ENCODE measurements around the gene IQSEC1.

IQSEC1 gene

DNA sequence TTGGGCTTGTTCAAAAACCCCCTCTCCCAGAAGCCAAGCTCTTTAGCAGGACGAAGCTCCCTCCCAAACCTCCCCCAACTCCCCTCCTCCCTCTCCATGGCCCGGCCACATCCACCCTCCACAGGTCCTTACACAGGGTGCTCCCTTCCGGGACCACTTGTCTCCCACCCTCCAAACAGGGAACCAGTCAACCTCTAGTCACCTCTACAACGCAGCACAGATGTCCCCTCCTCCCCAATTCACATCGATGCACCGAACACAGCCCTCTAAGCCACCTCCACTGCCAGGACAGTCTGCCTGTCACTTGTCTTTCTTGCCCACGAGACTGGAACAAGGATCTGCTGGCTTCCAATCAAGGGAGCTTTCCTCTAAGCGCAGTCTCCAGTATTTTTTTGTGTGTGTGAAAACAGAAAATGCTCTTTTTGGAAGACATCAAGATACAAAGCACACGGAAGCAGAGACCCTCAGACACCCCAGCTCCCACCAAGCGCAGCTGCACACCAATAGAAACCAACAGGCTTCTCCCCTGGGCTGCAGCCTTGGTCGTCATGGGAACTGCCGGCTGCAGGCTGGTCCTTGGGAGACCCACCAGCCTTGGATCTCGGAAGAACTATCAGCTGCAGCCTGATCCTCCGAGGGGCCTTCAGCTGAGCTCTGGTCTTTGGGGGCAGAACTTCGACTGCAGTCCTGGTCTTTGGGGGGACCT, 26.5 kb downstream of the IQSEC1 start:
- Histone ChIP-seq H3K9me3 (ENCODE audit: control insufficient read depth, insufficient read depth, low read length) (no peaks in the 10 kb centered on the region), H3K4me3 (ENCODE audit: low read length) (no peak overlapping the region), H3K27me3 (ENCODE audit: control insufficient read depth, insufficient read depth, low read length) (no peaks in the 10 kb centered on the region), H3K27ac (ENCODE audit: low read length) (no peak overlapping the region), H3K4me1 (ENCODE audit: control insufficient read depth, insufficient read depth, low read length) (peaks cover 4% of the 10 kb centered on the region; the same call in 1 of the 2 replicates), H3K36me3 (ENCODE audit: control insufficient read depth, insufficient read depth, low read length) (no peaks in the 10 kb centered on the region)
- no CpG with 5 or more reads among the region's 15 CpGs for WGBS (ENCODE audit: insufficient coverage, insufficient read length)
- no peak for DNase-seq (ENCODE audit: low read depth, low spot score)

DNA sequence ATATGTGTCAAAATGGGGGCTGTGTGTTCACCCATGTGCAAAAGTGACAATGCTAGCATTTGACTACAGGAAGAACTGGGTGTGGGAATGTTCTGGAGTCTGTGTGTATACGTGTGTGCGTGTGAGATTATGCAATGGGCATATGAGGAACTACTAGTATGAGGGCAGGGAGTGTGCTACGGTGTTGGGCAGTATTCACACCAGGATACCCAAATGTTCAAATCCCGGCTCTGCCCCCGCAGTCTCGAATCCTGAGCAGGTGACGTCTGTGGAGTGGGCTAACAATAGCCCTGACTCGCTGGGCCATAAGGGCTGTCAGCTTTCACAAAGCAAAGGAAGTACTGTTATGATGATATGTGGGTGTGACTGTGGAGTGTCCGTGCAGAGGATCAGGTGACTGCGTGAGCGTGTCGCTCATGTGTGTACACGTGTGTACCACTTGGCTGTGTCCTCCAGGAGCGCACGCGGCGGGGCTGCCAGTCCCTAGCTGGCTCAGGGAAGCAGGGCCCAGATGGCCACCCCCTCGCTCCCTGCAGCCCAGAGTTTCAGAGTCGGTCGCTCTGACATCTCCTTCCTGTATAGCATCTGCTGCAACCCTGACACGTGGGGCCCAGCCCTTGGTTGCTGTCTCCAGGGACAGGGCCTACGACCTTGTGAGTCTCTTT, 27.2 kb downstream of the IQSEC1 start:
- Histone ChIP-seq H3K36me3 (ENCODE audit: control insufficient read depth, insufficient read depth, low read length) (no peaks in the 10 kb centered on the region), H3K27ac (ENCODE audit: low read length) (no peak overlapping the region), H3K4me1 (ENCODE audit: control insufficient read depth, insufficient read depth, low read length) (peaks cover 2% of the 10 kb centered on the region; the same call in 1 of the 2 replicates), H3K4me3 (ENCODE audit: low read length) (no peak overlapping the region), H3K9me3 (ENCODE audit: control insufficient read depth, insufficient read depth, low read length) (no peaks in the 10 kb centered on the region), H3K27me3 (ENCODE audit: control insufficient read depth, insufficient read depth, low read length) (no peaks in the 10 kb centered on the region)
- no peak for DNase-seq (ENCODE audit: low read depth, low spot score)
- no CpG with 5 or more reads among the region's 22 CpGs for WGBS (ENCODE audit: insufficient coverage, insufficient read length)

DNA sequence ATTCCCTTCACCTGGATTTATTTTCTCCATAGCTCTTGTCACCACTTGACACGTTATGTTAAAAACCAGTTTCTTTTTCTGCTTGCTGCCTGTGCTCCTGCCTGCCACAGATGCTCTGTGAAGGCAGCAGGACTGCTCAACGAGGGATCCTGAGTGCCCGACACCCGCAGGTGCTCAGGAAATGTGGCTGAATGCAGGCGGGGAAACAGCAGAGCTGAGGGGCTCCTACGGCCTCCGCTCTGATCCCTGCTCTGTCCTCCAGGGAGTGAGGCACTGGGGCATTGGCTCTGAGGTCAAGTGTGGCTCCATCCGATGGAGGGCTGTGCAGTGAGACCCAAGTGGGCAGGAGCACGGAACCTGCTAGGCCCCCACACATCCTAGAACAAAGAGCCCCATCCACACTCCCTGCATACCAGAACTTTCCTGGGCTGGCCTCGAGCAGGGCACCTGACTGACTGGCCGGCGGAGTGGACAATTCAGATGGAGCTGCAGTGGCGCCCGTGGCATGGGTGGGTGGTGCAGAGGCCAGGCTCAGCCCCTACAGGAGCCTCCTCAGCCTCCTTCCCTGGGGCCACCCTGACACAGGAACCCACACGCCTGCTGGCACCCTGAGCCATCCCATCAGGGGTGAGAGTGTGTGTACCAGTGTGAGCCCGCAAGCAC, 27.9 kb downstream of the IQSEC1 start:
- whole genome bisulfite sequencing (ENCODE audit: insufficient coverage, insufficient read length): no CpG with 5 or more reads among the region's 16 CpGs
- no peak overlapping the region for H3K4me3 ChIP-seq (ENCODE audit: low read length)
- no peaks in the 10 kb centered on the region for H3K36me3 ChIP-seq (ENCODE audit: control insufficient read depth, insufficient read depth, low read length)
- no peaks in the 10 kb centered on the region for H3K4me1 ChIP-seq (ENCODE audit: control insufficient read depth, insufficient read depth, low read length)
- H3K9me3 ChIP-seq (ENCODE audit: control insufficient read depth, insufficient read depth, low read length): no peaks in the 10 kb centered on the region
- H3K27me3 ChIP-seq (ENCODE audit: control insufficient read depth, insufficient read depth, low read length): no peaks in the 10 kb centered on the region
- no peak for DNase-seq (ENCODE audit: low read depth, low spot score)
- no peak overlapping the region for H3K27ac ChIP-seq (ENCODE audit: low read length)

DNA sequence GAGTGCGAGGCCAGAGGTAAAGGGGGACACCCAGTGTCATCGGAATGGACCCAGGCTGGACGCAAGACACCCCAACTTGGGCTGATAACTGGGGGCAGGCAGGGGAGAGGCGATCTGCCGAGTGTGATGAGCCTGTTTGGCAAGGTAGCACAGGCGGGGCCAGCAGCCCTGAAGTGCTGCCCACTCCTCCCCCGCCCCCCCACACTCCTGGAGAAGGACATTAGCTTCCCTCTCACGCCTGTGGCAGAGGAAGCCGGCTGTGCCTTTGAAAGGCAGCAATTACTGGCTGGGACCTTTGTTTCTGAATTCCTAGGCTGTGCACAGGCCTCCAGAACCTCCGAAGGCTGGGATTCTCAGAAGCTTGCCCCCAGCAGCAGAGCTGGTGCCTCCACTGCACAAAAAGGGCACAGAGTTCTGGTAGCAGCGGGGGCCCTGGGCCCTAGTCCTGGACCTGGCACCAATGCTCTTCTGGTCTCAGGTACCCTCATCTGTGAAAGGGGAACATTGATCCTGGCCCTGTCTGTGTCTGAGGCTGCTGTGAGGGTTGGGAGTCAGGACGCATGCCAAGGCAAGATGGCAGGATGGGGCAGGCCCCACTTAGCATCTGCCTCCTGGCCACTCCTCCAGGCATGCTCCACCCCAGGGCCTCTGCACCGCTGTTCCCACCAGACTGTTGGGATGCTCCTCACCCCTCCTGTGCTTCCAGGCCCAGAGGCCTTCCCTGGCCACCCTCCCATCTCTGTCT, 28.6 kb downstream of the IQSEC1 start:
- H3K27me3 ChIP-seq (ENCODE audit: control insufficient read depth, insufficient read depth, low read length): no peaks in the 10 kb centered on the region
- DNase-seq (ENCODE audit: low read depth, low spot score): no peak
- no peaks in the 10 kb centered on the region for H3K9me3 ChIP-seq (ENCODE audit: control insufficient read depth, insufficient read depth, low read length)
- no peaks in the 10 kb centered on the region for H3K36me3 ChIP-seq (ENCODE audit: control insufficient read depth, insufficient read depth, low read length)
- no peak overlapping the region for H3K27ac ChIP-seq (ENCODE audit: low read length)
- no peaks in the 10 kb centered on the region for H3K4me1 ChIP-seq (ENCODE audit: control insufficient read depth, insufficient read depth, low read length)
- H3K4me3 ChIP-seq (ENCODE audit: low read length): no peak overlapping the region
- WGBS (ENCODE audit: insufficient coverage, insufficient read length): no CpG with 5 or more reads among the region's 13 CpGs

DNA sequence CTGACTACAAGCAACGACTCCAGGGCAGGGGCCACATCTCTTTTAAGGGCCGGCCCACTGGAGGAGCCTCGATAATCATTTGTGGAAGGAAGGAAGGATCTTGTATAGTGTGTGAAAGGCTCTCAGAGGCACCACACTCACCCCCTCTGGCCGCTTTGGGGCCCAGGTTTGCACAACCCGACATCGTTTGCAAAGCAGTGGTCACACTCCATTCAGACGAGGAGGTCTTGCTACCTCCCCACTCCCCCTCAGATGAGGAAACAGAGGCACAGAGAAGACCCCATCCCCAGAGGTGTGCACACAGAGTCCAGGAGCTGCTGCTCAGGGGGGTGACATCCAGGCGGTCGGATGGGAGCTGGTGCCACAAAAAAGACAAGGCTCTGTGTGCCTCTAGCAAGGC, 29.6 kb downstream of the IQSEC1 start:
- Histone ChIP-seq H3K4me1 (ENCODE audit: control insufficient read depth, insufficient read depth, low read length) (no peaks in the 10 kb centered on the region), H3K4me3 (ENCODE audit: low read length) (no peak overlapping the region), H3K9me3 (ENCODE audit: control insufficient read depth, insufficient read depth, low read length) (no peaks in the 10 kb centered on the region), H3K36me3 (ENCODE audit: control insufficient read depth, insufficient read depth, low read length) (no peaks in the 10 kb centered on the region), H3K27me3 (ENCODE audit: control insufficient read depth, insufficient read depth, low read length) (no peaks in the 10 kb centered on the region), H3K27ac (ENCODE audit: low read length) (no peak overlapping the region)
- no CpG with 5 or more reads among the region's 9 CpGs for WGBS (ENCODE audit: insufficient coverage, insufficient read length)
- DNase-seq (ENCODE audit: low read depth, low spot score): no peak

DNA sequence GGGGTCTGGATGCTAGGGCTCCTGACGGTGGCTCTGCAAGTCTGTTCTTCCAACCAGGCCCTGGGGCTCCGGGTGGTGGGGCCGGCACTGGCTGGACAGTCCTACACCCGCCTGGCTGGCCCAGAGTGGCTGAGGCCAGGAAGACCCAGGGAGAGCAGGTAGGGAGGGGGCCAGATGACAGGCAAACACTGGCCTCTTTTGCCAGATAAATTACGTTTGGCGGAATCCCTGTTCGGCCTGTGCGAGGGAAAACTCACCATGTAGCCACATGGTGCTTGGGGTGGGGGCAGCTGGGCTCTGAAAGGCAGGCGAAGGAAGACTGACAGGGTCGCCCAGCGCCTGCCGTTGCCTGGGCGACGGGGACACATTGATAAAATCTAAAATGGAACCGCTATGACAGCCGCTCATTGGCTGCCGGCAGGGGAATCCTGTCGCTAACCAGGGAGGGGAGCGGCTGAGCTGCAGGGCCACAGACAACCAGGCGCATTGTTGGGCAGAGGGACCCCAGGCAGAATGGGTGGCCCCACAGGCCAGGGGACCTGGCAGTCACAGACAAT, 30.4 kb downstream of the IQSEC1 start:
- no peaks in the 10 kb centered on the region for H3K36me3 ChIP-seq (ENCODE audit: control insufficient read depth, insufficient read depth, low read length)
- DNase-seq (ENCODE audit: low read depth, low spot score): no peak
- H3K4me1 ChIP-seq (ENCODE audit: control insufficient read depth, insufficient read depth, low read length): no peaks in the 10 kb centered on the region
- H3K9me3 ChIP-seq (ENCODE audit: control insufficient read depth, insufficient read depth, low read length): no peaks in the 10 kb centered on the region
- no peak overlapping the region for H3K4me3 ChIP-seq (ENCODE audit: low read length)
- H3K27me3 ChIP-seq (ENCODE audit: control insufficient read depth, insufficient read depth, low read length): no peaks in the 10 kb centered on the region
- H3K27ac ChIP-seq (ENCODE audit: low read length): no peak overlapping the region
- WGBS (ENCODE audit: insufficient coverage, insufficient read length): no CpG with 5 or more reads among the region's 20 CpGs

DNA sequence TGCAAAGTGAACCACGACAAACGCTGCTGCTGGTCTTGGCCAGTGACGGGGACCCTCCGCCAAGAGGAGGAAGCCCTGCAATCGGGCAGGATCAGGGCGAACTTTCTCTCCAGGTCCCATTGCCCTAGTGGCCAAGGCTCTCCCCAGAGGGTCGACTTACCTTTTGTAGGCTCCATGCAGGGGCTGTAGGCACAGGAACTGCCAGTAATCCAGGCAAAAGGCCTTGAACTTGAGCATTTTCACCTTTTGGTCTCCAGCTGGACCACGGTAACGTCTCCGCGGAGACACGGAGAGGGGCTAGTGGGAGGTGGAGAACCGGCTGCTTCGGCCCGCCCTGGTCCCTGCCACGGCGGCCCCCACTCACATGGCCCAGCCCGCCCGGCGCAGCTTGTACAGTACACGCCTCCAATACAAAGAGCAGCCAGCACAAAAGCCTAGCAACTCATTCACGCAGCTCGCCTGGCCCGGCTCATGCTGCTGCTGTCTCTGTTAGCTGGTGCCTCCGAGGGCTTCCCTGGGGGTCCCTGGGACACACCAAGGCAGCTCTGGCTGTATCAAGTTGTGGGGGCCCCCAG, 31.0 kb downstream of the IQSEC1 start:
- WGBS (ENCODE audit: insufficient coverage, insufficient read length): no CpG with 5 or more reads among the region's 25 CpGs
- Histone ChIP-seq H3K9me3 (ENCODE audit: control insufficient read depth, insufficient read depth, low read length) (no peaks in the 10 kb centered on the region), H3K4me3 (ENCODE audit: low read length) (no peak overlapping the region), H3K4me1 (ENCODE audit: control insufficient read depth, insufficient read depth, low read length) (no peaks in the 10 kb centered on the region), H3K27me3 (ENCODE audit: control insufficient read depth, insufficient read depth, low read length) (no peaks in the 10 kb centered on the region), H3K36me3 (ENCODE audit: control insufficient read depth, insufficient read depth, low read length) (no peaks in the 10 kb centered on the region), H3K27ac (ENCODE audit: low read length) (no peak overlapping the region)
- no peak for DNase-seq (ENCODE audit: low read depth, low spot score)

DNA sequence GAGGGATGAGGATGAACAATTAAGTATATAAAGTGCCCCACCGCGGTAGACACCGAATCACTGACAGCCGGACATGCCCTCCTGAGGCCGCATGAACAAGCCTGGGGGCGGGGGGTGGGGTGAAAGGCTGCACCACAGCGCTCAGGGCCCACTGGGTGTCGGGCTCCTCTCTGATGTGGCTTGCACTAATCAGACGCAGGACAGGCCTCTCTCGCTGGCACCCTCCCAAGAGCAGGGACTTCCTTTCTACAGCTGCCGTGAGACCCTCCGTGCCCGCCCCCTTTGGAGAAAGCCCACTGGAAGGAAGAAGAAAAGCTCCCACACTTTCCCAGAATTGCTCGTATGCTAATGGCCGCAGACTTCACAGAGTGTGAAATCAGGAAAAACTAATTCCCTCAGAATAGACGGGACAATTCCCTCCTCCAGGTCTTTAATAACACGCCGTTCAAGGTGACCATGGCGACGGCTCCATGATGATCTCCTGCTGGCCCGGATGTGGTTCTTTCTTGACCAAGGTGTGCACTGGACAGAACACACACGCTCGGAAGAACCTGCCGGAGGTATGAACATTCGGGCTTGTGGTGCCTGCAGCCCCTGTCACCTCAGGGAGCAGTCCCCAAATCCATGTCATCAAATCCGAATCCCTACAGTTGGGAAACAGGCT, 32.0 kb downstream of the IQSEC1 start:
- Histone ChIP-seq H3K27ac (ENCODE audit: low read length) (no peak overlapping the region), H3K27me3 (ENCODE audit: control insufficient read depth, insufficient read depth, low read length) (no peaks in the 10 kb centered on the region), H3K4me3 (ENCODE audit: low read length) (no peak overlapping the region), H3K9me3 (ENCODE audit: control insufficient read depth, insufficient read depth, low read length) (no peaks in the 10 kb centered on the region), H3K36me3 (ENCODE audit: control insufficient read depth, insufficient read depth, low read length) (no peaks in the 10 kb centered on the region), H3K4me1 (ENCODE audit: control insufficient read depth, insufficient read depth, low read length) (no peaks in the 10 kb centered on the region)
- WGBS (ENCODE audit: insufficient coverage, insufficient read length): no CpG with 5 or more reads among the region's 26 CpGs
- no peak for DNase-seq (ENCODE audit: low read depth, low spot score)

DNA sequence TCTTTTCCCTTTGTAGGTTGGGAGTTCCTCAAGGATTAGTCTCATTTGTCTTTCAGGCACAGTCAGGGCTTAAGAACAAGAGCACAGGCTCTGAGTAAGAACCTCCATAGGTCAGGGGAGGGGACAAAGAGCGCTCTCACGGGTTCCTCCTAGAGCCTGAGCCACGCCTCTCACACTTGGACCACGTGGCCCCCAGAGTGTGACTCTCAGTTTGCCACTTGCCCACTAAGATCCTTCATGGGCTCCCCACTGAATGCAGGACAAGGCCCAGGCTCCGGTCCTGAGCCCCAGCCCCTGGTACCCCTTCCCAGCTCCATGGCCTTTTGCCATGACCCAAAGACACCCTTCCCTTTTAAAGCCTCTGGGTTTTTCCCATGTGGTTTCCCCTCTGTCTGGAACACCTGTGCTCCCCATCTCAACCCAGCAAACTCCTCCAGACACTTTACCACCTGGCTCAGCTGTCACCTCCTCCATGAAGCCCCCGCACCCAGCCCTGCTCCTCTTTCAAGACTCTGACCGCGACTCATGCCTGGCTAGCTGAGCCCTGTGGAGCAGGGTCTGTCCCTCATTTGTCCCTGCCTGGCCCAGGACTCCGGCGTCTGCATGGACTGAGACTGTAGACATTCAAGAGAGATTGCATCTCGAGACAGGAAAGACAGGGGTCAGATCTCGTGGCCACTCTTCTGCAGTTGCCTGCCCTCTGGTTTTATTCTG, 32.7 kb downstream of the IQSEC1 start:
- Histone ChIP-seq H3K4me3 (ENCODE audit: low read length) (no peak overlapping the region), H3K9me3 (ENCODE audit: control insufficient read depth, insufficient read depth, low read length) (no peaks in the 10 kb centered on the region), H3K27ac (ENCODE audit: low read length) (no peak overlapping the region), H3K36me3 (ENCODE audit: control insufficient read depth, insufficient read depth, low read length) (no peaks in the 10 kb centered on the region), H3K4me1 (ENCODE audit: control insufficient read depth, insufficient read depth, low read length) (no peaks in the 10 kb centered on the region), H3K27me3 (ENCODE audit: control insufficient read depth, insufficient read depth, low read length) (no peaks in the 10 kb centered on the region)
- DNase-seq (ENCODE audit: low read depth, low spot score): no peak
- no CpG with 5 or more reads among the region's 12 CpGs for WGBS (ENCODE audit: insufficient coverage, insufficient read length)

Measured in iPS DF 6.9 (cell line).